H7 (cell line): ENCODE data around the gene MAN1B1. TPM values are rescaled to one million over a fixed set of nuclear protein-coding genes. Genes with fewer than 3 reads are reported as not detected.

Experiments
- DNase-seq: peaks from one replicate; pipeline ENCODE4 v3.0.0; 2012
- H3K27me3 ChIP-seq: 2 replicates; pipeline ENCODE4 v1.6.0; 2011; ENCODE audit warnings: mild to moderate bottlenecking, low read length; ENCODE audit not compliant: control insufficient read depth, insufficient read depth
- H3K36me3 ChIP-seq: replicated peaks from 2 replicates; pipeline ENCODE4 v1.5.1; 2011; ENCODE audit warnings: low read length; ENCODE audit not compliant: control insufficient read depth, insufficient read depth
- H3K4me3 ChIP-seq: 2 replicates; pipeline ENCODE4 v1.5.1; 2011; ENCODE audit warnings: low read depth, mild to moderate bottlenecking, control low read depth, low read length, moderate library complexity; ENCODE audit not compliant: insufficient read depth
- total RNA-seq: library from RNA; depleted of rRNA; stranded (reverse); fragments of >200 nt; shearing (Covaris generic); gene quantifications from 2 replicates; pipeline ENCODE4 v1.2.3, GENCODE V29; 2014

The MAN1B1 gene
- total RNA-seq, 1 experiment from 2014 or later = 70.9 TPM

DNA sequence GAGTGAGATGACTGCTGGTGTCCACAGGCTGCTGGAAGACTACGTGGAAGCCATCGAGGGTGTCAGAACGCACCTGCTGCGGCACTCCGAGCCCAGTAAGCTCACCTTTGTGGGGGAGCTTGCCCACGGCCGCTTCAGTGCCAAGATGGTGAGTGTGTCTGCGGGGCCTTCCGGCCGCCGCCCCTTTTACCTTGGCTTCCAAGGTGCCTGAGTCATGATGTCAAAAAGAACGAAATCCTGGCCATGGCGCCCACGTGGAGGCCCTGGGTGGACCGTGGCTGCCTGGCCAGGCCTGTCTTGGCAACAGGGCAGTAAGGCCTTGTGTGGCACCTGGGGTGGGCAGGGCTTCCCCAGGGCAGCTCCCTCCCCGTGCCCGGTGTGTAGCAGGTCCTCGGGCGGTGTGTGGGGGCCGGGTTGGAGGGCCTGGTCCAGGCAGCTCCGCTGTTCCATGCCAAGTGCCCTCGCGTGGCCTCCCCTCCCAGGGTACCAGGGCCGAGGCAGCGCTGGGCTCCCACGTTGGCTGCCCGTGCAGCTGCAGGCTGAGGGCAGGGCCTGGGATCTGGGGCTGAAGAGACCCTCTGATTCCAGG is 20.0 kb downstream of the MAN1B1 start:
- H3K27me3 ChIP-seq = no peaks in the 10 kb centered on the region
- peaks cover 23% of the 10 kb centered on the region for H3K36me3 ChIP-seq
- no peak overlapping the region for H3K4me3 ChIP-seq
- DNase-seq = no peak

DNA sequence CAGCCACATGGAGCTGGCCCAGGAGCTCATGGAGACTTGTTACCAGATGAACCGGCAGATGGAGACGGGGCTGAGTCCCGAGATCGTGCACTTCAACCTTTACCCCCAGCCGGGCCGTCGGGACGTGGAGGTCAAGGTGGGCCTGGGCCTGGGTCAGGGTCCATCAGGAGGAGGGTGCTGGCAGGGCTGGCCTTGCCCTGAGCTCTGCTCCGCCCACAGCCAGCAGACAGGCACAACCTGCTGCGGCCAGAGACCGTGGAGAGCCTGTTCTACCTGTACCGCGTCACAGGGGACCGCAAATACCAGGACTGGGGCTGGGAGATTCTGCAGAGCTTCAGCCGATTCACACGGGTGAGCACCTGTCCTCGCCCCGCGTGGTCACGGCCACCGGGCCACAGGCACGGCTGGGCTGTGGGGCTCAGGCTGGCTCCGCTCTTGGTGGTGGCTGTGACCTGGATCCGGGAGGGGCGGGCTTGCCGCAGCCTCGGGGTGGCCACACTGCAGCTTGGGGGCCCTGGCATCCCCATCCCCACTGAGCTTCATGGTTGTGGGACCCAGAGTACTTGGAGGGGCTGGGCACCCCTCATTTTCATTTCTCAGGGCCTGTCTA is 20.6 kb downstream of the MAN1B1 start:
- DNase-seq = peak; percentile 46
- Histone ChIP-seq H3K36me3 (peaks cover 17% of the 10 kb centered on the region), H3K4me3 (no peak overlapping the region), H3K27me3 (no peaks in the 10 kb centered on the region)

DNA sequence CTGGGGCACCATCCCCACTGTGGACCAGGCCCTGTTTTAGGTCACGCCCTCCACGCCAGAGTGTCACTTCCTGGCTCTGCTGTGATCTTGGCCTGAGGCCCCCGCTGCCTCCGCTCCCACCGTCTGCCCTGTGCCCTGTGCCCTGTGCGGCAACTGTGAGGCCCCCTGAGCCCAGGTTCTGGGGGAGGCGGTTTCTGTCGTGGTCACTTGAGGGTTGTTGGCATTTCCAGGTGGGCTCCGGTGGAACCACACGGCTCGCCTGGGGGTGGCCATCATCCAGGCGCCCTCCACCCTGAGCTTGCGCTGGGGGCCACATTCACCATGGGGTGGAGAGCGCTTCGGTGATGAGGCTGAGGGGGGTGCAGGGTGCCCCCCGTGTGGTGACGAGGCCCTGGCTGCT is 21.2 kb downstream of the MAN1B1 start:
- DNase-seq = no peak
- Histone ChIP-seq H3K36me3 (peaks cover 11% of the 10 kb centered on the region), H3K27me3 (peaks cover under 1% of the 10 kb centered on the region; the same call in 1 of the 2 replicates), H3K4me3 (no peak overlapping the region)

DNA sequence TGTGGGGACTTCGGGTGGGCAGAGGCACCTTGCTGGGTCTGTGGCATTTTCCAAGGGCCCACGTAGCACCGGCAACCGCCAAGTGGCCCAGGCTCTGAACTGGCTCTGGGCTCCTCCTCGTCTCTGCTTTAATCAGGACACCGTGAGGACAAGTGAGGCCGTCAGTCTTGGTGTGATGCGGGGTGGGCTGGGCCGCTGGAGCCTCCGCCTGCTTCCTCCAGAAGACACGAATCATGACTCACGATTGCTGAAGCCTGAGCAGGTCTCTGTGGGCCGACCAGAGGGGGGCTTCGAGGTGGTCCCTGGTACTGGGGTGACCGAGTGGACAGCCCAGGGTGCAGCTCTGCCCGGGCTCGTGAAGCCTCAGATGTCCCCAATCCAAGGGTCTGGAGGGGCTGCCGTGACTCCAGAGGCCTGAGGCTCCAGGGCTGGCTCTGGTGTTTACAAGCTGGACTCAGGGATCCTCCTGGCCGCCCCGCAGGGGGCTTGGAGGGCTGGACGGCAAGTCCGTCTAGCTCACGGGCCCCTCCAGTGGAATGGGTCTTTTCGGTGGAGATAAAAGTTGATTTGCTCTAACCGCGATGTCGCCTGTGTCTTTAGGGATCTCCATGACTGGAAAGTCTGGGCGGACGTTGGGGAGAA is 21.9 kb downstream of the MAN1B1 start:
- DNase-seq = peak; percentile 46
- Histone ChIP-seq H3K27me3 (peaks cover 8% of the 10 kb centered on the region), H3K4me3 (no peak overlapping the region), H3K36me3 (peaks cover 5% of the 10 kb centered on the region)

DNA sequence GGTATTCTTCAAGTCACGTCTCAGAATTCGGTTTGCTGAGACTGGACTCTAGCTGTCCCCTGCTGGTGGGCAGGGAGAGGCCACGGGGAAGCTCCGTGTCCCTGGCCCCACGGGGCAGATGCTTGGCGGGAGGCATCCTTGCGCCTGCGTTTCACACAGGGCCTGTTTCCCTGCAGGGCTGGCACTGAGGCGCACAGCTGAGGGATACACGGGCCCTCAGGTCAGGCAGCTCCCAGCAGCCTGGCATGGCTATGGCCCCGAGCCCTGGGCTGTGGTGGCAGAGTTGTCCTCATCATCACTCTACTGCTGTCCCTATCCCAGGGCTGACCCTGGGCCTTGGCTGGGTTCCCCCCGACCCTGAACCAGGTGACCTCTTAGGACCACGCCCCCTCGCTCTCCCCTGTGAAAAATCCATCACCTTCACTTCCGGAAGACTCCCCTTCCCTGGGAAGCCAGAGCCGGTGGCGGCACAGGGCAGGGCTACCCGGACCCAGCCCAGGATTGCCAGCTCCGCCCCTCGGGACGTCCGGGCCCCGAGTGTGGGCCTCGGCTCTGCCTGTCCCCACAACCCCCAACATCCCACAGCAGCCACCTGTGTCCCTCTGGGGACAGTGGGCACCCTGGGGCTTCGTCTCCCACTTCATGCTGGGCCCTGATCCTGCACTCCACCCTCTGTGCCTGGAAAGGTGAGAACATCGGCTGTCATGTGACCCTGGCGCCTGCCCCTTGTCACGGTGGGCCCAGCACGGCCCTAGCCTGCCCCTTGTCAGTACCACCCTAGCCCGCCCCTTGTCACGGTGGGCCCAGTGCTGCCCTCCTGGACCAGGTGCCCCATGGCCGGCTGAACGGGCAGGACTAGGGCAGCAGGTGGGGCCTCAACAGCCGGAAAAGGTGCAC is 22.7 kb downstream of the MAN1B1 start:
- H3K27me3 ChIP-seq = peaks cover 14% of the 10 kb centered on the region
- peak; percentile 52 for DNase-seq
- H3K36me3 ChIP-seq = peaks cover 2% of the 10 kb centered on the region

DNA sequence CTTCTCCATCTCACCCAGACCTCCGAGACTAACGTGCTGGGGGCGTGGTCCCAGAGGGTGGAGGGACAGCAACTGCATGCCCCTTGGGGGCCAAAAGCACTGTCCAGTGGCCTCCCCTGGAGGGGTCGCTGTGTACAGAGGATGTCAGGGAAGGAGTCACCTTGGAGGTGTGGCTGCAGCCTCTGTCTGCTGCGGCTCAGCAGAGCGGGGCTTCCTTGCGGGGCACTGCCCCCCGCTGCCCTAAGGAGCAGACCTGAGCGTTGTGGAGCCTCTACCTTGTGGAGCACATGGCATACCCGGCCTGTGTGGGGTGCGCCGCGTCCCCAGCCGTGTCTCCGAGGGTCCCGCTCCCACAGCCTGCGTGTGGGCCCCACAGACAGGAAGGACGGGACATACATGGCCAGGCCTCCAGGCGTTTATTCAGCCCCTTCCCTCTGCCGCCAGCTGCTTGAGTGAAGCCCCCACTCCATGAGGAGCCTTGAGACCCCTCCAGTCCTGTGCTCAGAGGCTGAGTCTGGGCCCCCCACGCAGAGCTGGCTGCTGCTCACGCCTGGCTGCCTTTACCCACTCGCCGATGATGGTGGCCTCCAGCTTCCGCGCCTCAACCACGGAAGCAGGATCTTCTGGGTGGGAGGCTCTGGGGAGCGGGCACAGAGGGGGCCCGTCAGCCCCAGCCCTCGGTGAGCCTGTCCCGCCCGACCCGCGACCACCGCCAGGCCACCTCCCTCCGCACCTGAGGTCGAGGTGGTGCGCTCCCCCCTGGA is 23.5 kb downstream of the MAN1B1 start:
- DNase-seq = peak; percentile 49
- H3K4me3 ChIP-seq = no peak overlapping the region
- H3K36me3 ChIP-seq = peaks cover 2% of the 10 kb centered on the region
- H3K27me3 ChIP-seq = peaks cover 22% of the 10 kb centered on the region

More for the DNA sequence above, 22.7 kb downstream of the MAN1B1 start:
- no peak overlapping the region for H3K4me3 ChIP-seq

DNA sequence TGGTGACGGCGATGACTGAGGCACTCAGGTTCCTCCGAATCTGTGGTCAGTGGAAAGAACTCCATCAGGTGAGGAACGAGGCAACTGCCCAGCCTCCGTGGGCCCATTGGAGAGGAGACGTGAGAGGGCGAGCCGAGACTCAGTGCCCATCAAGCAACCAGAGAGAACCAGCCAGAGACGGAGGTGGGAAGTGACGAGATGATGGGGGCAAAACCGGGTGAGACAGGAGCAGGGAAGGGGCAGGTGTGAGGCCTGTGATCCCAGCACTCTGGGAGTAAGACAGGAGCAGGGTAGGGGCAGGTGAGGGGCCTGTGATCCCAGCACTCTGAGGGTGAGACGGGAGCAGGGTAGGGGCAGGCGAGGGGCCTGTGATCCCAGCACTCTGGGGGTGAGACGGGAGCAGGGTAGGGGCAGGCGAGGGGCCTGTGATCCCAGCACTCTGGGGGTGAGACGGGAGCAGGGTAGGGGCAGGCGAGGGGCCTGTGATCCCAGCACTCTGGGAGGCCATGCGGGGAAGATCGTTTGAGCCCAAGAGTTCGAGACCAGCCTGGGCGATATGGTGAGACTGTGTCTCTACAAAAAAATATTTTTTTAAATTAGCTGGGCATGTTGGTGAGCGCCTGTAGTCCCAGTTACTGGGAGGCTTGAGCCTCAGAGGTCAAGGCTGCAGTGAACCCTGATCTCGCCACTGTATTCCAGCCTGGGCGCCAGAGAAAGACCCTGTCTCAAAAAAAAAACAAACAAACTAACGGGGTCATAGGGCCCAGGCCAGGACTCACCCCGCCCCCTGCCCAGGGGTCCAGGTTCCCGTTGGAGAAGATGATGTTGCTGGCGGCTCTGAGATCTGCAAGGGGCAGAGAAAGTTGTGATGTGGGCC is 24.4 kb downstream of the MAN1B1 start:
- no peak overlapping the region for H3K4me3 ChIP-seq
- peaks cover 26% of the 10 kb centered on the region for H3K27me3 ChIP-seq
- DNase-seq = peak; percentile 49
- H3K36me3 ChIP-seq = peaks cover 2% of the 10 kb centered on the region; the same call in 1 of the 2 replicates

DNA sequence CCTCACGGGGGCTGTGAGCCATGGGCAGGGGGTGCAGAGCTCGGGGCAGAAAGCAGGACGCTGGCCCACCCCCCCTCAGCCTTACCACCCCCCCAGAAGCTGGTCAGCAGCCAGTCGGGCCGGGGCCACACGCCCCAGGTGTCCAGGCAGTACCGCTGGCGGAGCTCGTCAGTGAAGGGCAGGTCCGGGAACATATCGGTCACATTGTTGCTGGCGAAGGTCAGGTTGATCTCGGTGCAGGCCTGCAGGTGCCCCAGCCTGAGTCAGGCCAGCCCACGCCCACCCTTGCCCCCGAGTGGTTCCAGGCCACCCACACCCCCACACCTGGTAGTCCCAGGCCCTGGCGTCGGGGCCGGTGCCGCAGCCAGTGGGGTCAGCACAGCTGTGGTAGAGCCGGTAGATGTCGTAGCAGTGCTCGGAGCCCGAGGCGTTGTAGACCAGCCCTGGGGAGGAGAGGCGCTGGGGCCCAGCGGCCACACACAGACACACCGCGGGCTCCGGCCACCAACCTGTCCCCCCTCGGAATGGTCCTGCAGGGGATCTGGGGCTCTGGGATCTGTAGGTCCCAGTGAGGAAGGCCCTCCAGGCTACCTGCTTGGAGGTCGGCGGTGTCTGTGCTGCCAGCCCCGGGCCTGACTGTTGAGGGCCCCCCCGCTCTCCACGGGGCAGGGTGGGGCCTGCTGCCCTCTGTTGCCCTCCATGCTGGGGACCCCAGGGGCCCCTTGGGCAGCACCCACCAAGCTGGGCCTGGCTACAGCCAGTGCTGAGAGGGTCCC is 25.2 kb downstream of the MAN1B1 start:
- H3K36me3 ChIP-seq = peaks cover 2% of the 10 kb centered on the region; the same call in 1 of the 2 replicates
- peak; percentile 66 for DNase-seq
- H3K4me3 ChIP-seq = no peak overlapping the region
- H3K27me3 ChIP-seq = peaks cover 26% of the 10 kb centered on the region

DNA sequence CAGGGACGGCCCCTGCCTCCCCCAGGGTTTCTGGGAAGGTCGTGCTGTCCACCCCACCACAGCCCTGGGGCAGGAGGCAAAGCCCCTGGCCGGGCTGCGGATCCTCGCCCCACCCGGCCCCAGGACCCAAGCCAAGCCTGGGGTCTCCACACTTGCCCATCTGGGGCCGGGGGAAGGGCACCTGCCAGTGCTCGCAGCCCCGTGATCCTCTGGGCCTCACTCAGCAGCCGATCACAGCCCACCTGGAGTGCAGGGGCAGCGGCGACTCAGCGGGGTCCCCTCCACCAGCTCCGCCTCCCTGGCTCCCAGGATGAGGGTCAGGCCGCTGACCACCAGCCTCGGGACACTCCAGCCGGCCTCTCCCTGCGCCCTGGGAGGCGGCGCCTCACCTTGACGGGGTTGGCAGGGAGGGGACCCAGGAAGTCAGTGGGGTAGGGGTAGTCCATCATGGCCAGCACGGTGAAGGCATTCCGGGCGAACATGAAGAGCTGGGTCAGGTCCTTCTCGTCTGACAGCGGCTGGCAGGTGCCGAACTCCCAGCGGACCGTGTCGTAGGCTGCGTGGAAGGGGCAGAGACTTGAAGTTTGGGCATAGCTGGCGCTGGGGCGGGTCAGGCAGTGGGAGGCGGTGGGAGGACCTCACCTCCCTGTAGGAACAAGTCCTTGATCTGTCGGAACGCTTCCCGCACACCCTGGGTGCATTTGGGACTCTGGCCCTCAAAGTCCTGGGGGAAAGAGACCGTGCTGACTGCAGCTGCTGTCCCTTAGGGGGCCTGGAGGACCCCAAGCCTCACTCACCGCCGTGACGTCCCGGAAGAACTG is 26.0 kb downstream of the MAN1B1 start:
- DNase-seq = no peak
- Histone ChIP-seq H3K27me3 (peaks cover 26% of the 10 kb centered on the region), H3K4me3 (no peak overlapping the region), H3K36me3 (peaks cover 2% of the 10 kb centered on the region; the same call in 1 of the 2 replicates)

DNA sequence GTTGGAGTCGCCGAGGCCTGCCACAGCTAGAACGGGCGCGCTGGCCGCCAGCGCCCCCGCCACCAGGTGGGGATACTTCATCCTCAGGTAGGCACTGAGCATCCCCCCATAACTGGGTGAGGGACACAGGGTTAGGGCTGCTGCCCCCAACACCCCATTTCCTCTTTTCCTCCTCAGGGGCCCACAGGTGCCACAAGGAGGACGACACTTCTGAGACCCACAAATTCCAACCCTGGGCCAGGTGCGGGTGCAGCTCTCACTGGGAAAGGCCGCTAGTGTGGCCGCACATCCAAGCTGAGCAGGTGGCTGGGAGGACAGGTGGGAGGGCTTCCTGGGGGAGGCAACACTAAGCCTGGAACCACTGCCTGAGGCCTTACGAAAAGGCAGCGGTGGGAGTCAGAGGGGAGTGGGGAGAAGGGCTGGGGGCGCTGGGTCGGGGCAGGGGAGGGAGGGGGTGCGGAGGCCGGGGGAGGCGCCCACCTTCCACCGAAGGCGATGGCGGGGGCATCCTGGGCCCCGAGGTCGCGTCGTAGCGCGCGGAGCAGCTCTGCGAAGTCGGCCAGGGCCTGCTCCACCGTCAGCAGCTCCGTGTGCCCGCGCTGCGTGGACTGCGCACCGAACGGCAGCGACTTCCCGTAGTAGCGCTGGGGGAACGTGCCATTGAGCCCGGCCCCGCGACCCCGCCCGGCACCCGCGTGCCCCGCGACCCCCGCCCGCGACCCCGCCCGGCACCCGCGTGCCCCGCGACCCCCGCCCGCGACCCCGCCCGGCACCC is 26.8 kb downstream of the MAN1B1 start:
- H3K27me3 ChIP-seq = peaks cover 26% of the 10 kb centered on the region
- DNase-seq = peak; percentile 82
- no peak overlapping the region for H3K4me3 ChIP-seq
- no peaks in the 10 kb centered on the region for H3K36me3 ChIP-seq

DNA sequence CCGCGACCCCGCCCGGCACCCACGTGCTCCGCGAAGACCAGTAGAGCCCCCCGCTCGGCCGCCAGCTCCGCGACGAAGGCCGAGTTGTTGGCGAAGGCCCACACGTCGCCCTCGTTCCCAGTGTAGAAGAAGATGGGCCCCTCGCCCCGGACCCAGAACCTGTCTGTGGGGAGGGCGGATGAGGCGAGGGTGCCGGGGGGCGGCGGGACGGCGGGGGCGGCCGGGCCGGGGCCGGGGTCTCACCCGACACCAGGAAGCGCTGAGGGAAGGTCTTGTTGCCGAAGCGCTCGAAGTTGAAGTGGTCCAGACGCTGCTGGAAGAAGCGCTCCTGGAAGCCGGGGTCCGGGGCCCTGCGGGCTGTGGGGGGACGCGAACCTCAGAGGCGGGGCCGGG is 27.4 kb downstream of the MAN1B1 start:
- Histone ChIP-seq H3K27me3 (peaks cover 26% of the 10 kb centered on the region), H3K4me3 (peak overlapping the region; percentile 40), H3K36me3 (no peaks in the 10 kb centered on the region)
- no peak for DNase-seq
